ENCODE data around the gene CRACR2B.

The CRACR2B gene

DNA sequence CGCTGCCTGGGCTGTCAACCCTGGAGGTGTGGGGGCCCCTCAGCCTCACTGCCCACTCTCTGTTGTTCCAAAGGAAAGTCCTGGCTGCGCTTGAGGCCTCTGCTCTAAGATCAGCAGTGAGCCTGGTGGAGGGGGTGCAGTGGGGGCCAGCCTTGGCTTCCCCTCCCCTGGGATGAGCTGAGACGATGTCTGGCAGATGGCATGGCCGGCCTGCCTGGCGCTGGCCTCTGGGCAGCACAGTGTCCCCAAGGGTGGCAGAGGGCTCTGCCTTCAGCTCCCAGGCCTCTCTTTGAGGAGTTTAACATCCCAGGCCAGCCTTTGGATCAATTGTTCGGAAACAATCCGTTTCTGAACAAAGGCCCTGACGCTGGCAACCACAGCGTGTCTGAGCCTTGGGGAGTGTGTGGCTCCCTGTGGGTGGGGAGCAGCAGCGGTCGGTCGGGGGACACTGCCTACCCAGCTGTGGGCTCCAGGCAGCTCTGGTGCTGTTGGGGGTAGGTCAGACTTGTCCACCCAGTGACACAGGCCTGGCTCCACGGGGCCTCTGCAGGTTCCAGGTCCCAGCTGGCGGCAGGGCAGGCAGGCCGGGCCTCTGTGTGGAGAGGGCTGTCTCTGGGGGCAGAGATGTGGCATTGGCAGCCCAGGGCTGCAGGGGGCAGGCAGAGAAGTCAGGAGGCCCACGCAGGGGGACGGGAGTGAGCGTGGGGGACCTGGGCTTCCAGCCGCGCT is 27.0 kb downstream of the CRACR2B start:
- Histone ChIP-seq H3K4me3 (ENCODE audit: low read depth in 1 of 2, low read length in 1 of 2) (no peak overlapping the region), H3K27me3 (peaks cover 22% of the 10 kb centered on the region), H3K9me3 (no peaks in the 10 kb centered on the region), H3K36me3 (no peaks in the 10 kb centered on the region), H3K4me1 (ENCODE audit: control insufficient read depth in 1 of 2, insufficient read depth in 1 of 2, low read depth in 1 of 2, low read length in 1 of 2) (no peaks in the 10 kb centered on the region), H3K27ac (no peak overlapping the region)
- TF ChIP-seq, protein P1, sequence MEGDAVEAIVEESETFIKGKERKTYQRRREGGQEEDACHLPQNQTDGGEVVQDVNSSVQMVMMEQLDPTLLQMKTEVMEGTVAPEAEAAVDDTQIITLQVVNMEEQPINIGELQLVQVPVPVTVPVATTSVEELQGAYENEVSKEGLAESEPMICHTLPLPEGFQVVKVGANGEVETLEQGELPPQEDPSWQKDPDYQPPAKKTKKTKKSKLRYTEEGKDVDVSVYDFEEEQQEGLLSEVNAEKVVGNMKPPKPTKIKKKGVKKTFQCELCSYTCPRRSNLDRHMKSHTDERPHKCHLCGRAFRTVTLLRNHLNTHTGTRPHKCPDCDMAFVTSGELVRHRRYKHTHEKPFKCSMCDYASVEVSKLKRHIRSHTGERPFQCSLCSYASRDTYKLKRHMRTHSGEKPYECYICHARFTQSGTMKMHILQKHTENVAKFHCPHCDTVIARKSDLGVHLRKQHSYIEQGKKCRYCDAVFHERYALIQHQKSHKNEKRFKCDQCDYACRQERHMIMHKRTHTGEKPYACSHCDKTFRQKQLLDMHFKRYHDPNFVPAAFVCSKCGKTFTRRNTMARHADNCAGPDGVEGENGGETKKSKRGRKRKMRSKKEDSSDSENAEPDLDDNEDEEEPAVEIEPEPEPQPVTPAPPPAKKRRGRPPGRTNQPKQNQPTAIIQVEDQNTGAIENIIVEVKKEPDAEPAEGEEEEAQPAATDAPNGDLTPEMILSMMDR (IDR thresholded peaks at IDR 0.05): no peak

DNA sequence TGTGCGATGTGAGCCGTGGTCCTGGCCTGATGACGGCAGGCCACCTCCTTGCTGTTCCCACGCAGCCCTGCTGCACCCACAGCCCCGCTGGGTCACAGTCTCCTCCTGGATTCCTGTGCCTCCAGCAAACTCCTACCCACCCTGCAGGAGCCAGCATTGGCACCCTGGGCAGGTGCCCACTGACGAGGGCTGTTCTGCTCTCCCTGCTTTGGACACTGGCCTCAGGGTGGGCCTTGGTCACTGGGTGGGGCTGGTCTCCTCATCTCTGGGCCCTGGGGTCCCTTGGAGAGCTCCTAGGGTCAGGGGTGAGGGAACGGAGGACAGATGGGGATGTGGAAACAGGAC is 27.6 kb downstream of the CRACR2B start:
- H3K9me3 ChIP-seq: no peaks in the 10 kb centered on the region

DNA sequence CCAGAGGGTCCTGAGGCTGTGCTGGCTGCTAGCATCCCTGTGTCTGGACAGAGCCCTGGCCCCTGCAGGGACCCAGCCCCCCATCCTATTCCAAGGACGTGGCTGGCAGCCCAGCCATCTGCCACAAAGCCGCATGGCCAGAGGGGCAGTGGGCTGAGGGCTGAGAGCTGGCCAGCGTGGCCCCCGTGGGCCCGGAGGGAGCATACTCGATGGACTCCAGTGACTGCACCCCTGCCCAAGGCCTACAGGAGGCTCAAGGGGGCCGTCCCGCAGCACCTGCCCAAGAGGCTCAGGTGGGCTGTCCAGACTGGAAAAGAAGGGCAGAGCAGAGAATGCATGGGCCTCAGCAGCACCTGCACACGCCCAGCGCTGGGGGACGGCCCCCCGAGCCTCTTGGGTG is 28.1 kb downstream of the CRACR2B start:
- Histone ChIP-seq H3K36me3 (no peaks in the 10 kb centered on the region), H3K4me1 (ENCODE audit: control insufficient read depth in 1 of 2, insufficient read depth in 1 of 2, low read depth in 1 of 2, low read length in 1 of 2) (no peaks in the 10 kb centered on the region), H3K27me3 (peaks cover 12% of the 10 kb centered on the region), H3K27ac (no peak overlapping the region), H3K9me3 (no peaks in the 10 kb centered on the region), H3K4me3 (ENCODE audit: low read depth in 1 of 2, low read length in 1 of 2) (no peak overlapping the region)
- TF ChIP-seq, protein P1 (IDR thresholded peaks at IDR 0.05): no peak

More for the DNA sequence above, 27.6 kb downstream of the CRACR2B start:
- no peak overlapping the region for H3K4me3 ChIP-seq (ENCODE audit: low read depth in 1 of 2, low read length in 1 of 2)
- H3K27ac ChIP-seq: no peak overlapping the region
- TF ChIP-seq, protein P1 (IDR thresholded peaks at IDR 0.05): no peak
- no peaks in the 10 kb centered on the region for H3K36me3 ChIP-seq
- H3K4me1 ChIP-seq (ENCODE audit: control insufficient read depth in 1 of 2, insufficient read depth in 1 of 2, low read depth in 1 of 2, low read length in 1 of 2): no peaks in the 10 kb centered on the region
- peaks cover 16% of the 10 kb centered on the region for H3K27me3 ChIP-seq

DNA sequence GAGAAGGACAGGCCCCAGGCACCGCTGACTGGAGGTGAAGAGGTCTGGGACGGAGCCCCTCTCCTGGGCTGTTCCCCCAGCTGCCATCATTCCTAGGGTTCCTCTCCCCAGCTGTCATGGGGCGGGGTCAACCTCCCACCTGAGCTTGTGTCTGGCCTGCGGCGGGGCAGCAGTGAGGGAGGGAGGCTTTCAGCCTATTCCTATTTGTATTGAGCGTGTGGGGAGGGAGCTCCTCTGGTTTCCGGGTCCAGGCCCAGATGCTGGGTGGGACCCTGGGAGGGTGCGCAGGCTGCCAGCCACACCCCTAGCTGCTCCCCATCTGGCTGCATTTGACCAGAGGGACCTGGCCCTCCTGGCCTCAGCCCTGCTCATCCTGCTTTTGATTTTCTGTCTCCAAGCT is 28.7 kb downstream of the CRACR2B start:
- H3K9me3 ChIP-seq: no peaks in the 10 kb centered on the region
- H3K27me3 ChIP-seq: peaks cover 6% of the 10 kb centered on the region
- TF ChIP-seq, protein P1 (IDR thresholded peaks at IDR 0.05): no peak
- no peak overlapping the region for H3K27ac ChIP-seq
- H3K4me1 ChIP-seq (ENCODE audit: control insufficient read depth in 1 of 2, insufficient read depth in 1 of 2, low read depth in 1 of 2, low read length in 1 of 2): no peaks in the 10 kb centered on the region
- no peak overlapping the region for H3K4me3 ChIP-seq (ENCODE audit: low read depth in 1 of 2, low read length in 1 of 2)
- H3K36me3 ChIP-seq: no peaks in the 10 kb centered on the region

DNA sequence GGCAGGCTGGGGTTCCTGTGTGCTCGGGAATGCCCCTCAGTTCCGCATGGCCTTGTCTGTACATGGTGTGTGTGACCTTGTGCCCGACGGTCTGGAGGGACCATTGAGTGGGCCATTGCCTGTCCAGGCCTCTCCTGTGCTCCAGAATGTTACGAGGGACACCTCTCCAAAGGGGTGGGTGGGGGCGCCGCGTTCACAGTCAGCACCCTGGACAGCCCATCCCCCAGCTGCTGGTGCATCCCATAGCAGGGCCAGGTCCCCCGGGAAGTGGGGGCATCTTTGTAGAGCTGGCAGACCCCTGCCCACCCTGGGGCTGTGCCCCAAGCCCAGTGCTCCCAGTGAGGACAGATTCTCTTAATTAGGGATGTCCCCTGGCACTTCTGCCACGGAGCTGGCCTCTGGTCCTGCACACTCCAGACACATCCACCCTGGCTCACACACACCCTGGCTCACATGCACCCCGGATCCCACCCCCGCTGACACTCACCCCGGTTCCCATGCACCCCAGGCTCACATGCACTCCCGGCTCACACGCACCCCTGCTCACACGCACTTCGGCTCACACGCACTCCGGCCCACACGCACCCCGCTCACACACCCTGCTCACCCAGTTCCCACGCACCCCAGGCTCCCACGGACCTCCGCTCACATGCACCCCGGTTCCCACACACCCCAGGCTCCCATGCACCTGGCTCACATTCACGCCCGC is 30.5 kb downstream of the CRACR2B start:
- no peaks in the 10 kb centered on the region for H3K4me1 ChIP-seq (ENCODE audit: control insufficient read depth in 1 of 2, insufficient read depth in 1 of 2, low read depth in 1 of 2, low read length in 1 of 2)
- H3K4me3 ChIP-seq (ENCODE audit: low read depth in 1 of 2, low read length in 1 of 2): no peak overlapping the region
- H3K27ac ChIP-seq: no peak overlapping the region
- TF ChIP-seq, protein P1 (IDR thresholded peaks at IDR 0.05): no peak
- no peaks in the 10 kb centered on the region for H3K27me3 ChIP-seq
- H3K36me3 ChIP-seq: no peaks in the 10 kb centered on the region
- H3K9me3 ChIP-seq: no peaks in the 10 kb centered on the region

Data from neutrophil (primary cell).